ENCODE results near the gene PRKRIP1.

- TF ChIP-seq CTCF (optimal IDR thresholded peaks at IDR 0.05 in 1 of 3, IDR thresholded peaks at IDR 0.05 in 1 of 3, conservative IDR thresholded peaks at IDR 0.05 in 1 of 3; ENCODE audit: extremely low read depth in 1 of 3, insufficient read depth in 2 of 3, low read length in 3 of 3) = no peak
- no peak for TF ChIP-seq EZH2 (IDR thresholded peaks at IDR 0.05; ENCODE audit: low read length)
These were observed 76.2 kb downstream of the PRKRIP1 start for GRCh38 chr7:102472126-102473041.
